Motor neuron (in vitro differentiated cells): ENCODE data around the gene KLF17. TPM values are rescaled to one million over a fixed set of nuclear protein-coding genes. Genes with fewer than 3 reads are reported as not detected.

Experiments
- total RNA-seq, 8 experiments: library from RNA; unstranded; fragments of 300-600 nt; gene quantifications; 2 replicates each; pipeline versions ENCODE4 v1.2.3 to v1.2.4, GENCODE V29; 2022

KLF17 gene
- total RNA-seq, 8 experiments from 2014 or later: 0.09 to 0.62 (median 0.17) TPM; not detected in 3

Other genes starting within 250 kb of the KLF17 start
- 1 to 10 TPM in 4 of 8 experiments, under 1 TPM in 4; 0.21 to 3.5 (median 1.3) TPM for gene ARTN, start 185.0 kb upstream of the KLF17 start, total RNA-seq
- gene IPO13, start 171.9 kb upstream of the KLF17 start, total RNA-seq: 10 to 100 TPM; 21.1 to 30.4 (median 26.7) TPM
- gene DPH2, start 148.8 kb upstream of the KLF17 start, total RNA-seq: 10 to 100 TPM; 18.8 to 45.2 (median 36.7) TPM
- 100 to 1,000 TPM; 106 to 333 (median 237) TPM for gene ATP6V0B, start 143.9 kb upstream of the KLF17 start, total RNA-seq
- gene B4GALT2, start 139.6 kb upstream of the KLF17 start, total RNA-seq: 10 to 100 TPM; 36.6 to 83.3 (median 54.3) TPM
- 10 to 100 TPM in 2 of 8 experiments, 1 to 10 TPM in 6; 2.9 to 13.3 (median 6.3) TPM for gene CCDC24, start 127.2 kb upstream of the KLF17 start, total RNA-seq
- gene SLC6A9, start 87.4 kb upstream of the KLF17 start, total RNA-seq: 10 to 100 TPM in 4 of 8 experiments, 1 to 10 TPM in 4; 5.2 to 31.6 (median 14.1) TPM
- under 1 TPM in 2 of 8 experiments, not detected in 6; 0.13 to 0.19 TPM for gene KLF18, start 22.8 kb downstream of the KLF17 start, total RNA-seq
- gene DMAP1, start 94.7 kb downstream of the KLF17 start, total RNA-seq: 10 to 100 TPM; 13.3 to 58.8 (median 45.4) TPM
- 100 to 1,000 TPM in 1 of 8 experiments, 10 to 100 TPM in 7; 58.1 to 101 (median 78.5) TPM for gene ERI3, start 236.4 kb downstream of the KLF17 start, total RNA-seq